ENCODE results near the gene PDIA2. TPM values are rescaled to one million over a fixed set of nuclear protein-coding genes. Genes with fewer than 3 reads are reported as not detected.

PDIA2 gene
- total RNA-seq, 1 donor from 2014 or later, result not detected

DNA sequence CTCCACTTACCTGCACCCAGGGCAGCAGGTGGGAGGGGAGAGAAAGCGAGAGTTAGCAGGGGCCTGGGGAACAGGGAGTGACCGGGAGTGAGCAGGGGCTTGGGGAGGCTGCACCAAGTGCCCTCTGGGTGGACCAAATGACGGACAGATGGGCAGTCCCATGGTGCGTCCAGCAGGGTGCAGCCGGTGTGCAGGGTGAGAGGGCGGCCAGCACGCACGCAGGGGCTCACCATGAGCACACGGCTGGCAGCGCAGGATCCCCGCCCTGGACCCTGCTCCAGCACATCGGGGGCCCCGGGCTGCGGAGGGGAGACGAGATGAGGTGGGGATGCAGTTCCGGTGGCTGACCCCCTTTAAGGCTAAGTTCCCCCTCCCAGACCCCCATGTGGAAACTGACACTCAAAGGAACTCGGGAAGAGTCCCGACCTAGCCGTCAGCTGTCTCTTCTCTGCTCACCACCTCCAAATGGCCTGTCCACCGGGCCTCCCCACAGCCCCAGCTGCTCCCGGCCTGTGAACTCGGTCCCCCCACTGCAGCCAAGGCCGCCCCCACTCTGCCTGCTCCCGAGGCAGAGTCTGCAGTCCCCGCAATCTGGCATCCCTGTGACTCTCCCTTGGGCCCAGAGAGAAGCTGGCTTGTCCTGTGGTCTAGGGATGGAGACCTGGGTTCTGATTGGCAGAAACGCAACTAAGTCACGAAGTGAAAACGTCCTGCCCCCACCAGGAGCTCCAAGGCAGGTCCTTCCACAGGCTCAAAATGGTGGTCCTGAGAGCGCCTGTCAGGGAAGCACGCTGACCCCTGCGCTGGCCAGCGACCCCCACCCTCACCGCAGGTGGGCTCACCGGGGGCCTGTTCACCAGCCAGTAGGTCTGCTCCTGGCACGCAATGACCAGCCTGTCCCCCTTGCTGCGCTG lies 10.1 kb upstream of the PDIA2 start:
- POLR2A ChIA-PET, result no interaction called here
- intact Hi-C loops (cut with micrococcal nuclease), result no loop called here

DNA sequence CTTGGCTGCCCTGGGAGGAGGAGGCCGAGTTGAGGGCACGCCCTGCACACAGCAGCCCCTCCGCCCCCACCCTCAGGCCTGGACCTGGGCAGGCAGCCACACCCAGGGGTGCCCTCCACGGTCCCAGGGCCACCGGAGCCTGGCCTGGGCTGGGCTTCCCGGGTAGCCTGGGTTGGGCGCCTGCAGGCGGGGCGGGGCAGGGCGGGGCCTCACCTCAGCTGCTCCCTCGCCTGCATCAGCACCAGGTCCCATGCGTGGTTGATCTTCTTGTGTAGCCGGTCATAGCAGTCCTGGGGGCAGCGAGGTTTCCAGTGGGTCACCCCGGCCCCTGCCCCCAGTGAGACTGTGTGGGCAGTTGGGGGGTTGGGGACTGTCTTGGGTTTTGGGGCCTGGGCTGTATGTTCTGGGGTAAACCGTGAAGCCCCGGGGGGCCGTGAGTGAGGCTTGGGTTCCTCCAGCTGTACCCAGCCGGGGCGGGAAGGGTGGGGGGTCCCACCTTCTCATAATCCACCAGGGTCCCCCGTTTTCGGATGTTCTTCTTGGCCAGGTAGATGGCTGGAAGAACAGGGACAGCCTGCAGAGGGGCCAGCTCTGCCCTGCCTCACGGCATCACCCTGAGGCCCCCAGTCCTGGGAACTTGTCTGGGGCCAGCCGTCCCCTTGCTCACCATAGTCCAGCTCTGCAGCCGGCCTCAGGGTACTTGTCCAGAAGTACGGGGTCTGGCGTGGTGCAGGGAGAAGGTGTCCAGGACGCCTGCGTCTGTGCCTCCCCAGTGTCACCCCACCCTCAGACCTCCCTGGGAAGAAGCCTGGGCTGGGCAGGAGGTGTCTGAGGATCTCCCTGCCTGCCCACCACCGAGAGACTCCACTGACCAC lies 9.2 kb upstream of the PDIA2 start:
- no peaks in the 10 kb centered on the region for H3K36me3 Mint-ChIP-seq (ENCODE audit: low read depth)
- H3K4me1 Mint-ChIP-seq, result peaks cover 6% of the 10 kb centered on the region
- DNase-seq (no peak), ATAC-seq (ENCODE audit: low read depth) (no peak)
- peaks cover 10% of the 10 kb centered on the region for H3K27me3 Mint-ChIP-seq
- TF ChIP-seq, protein P1, sequence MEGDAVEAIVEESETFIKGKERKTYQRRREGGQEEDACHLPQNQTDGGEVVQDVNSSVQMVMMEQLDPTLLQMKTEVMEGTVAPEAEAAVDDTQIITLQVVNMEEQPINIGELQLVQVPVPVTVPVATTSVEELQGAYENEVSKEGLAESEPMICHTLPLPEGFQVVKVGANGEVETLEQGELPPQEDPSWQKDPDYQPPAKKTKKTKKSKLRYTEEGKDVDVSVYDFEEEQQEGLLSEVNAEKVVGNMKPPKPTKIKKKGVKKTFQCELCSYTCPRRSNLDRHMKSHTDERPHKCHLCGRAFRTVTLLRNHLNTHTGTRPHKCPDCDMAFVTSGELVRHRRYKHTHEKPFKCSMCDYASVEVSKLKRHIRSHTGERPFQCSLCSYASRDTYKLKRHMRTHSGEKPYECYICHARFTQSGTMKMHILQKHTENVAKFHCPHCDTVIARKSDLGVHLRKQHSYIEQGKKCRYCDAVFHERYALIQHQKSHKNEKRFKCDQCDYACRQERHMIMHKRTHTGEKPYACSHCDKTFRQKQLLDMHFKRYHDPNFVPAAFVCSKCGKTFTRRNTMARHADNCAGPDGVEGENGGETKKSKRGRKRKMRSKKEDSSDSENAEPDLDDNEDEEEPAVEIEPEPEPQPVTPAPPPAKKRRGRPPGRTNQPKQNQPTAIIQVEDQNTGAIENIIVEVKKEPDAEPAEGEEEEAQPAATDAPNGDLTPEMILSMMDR (IDR thresholded peaks at IDR 0.05), result no peak
- no peak overlapping the region for H3K4me3 Mint-ChIP-seq
- CTCF ChIA-PET, result no interaction called here
- POLR2A ChIA-PET, result no interaction called here
- H3K27ac Mint-ChIP-seq, result no peak overlapping the region
- no peaks in the 10 kb centered on the region for H3K9me3 Mint-ChIP-seq
- intact Hi-C loops (cut with micrococcal nuclease), result no loop called here

More for the DNA sequence above, 10.1 kb upstream of the PDIA2 start:
- Mint-ChIP-seq H3K9me3 (no peaks in the 10 kb centered on the region), H3K27me3 (peaks cover 8% of the 10 kb centered on the region), H3K27ac (no peak overlapping the region), H3K4me3 (no peak overlapping the region), H3K36me3 (ENCODE audit: low read depth) (no peaks in the 10 kb centered on the region), H3K4me1 (peaks cover 6% of the 10 kb centered on the region)
- CTCF ChIA-PET, result no interaction called here
- DNase-seq, result no peak
- TF ChIP-seq, protein P1 (IDR thresholded peaks at IDR 0.05), result no peak
- ATAC-seq (ENCODE audit: low read depth), result no peak

DNA sequence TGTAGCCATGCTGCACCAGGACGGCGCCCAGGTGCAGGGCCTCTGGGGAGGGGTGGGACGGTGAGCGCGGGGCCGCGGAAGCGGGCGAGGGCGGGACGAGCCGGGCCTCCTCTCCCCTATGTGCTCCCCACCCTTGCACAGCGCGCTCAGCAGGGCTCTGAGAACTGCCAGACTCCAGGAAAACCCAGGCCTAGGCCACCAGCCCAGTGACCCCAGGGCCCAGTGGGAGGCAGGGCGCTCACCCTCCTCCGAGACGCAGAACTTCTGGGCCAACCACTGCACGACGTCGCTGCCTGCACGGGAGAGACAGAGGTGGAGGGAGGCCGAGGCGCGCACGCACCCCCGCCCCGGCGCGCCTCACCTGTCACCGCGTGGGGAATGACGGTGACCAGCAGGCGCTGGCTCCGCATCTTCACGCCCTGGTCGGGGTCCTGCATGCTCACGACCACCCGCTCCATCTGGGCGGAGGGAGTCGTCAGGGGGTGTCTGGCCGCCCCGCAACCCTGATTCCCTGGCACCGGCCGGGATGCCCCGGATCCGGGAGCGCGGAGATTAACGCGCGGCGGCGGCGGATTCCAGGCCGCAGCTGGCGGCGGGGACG lies 7.8 kb upstream of the PDIA2 start:
- Mint-ChIP-seq H3K4me1 (peaks cover 6% of the 10 kb centered on the region), H3K36me3 (ENCODE audit: low read depth) (no peaks in the 10 kb centered on the region), H3K27ac (no peak overlapping the region), H3K9me3 (no peaks in the 10 kb centered on the region), H3K27me3 (peaks cover 15% of the 10 kb centered on the region), H3K4me3 (peak overlapping the region; percentile 52)
- CTCF ChIA-PET, result no interaction called here
- ATAC-seq (ENCODE audit: low read depth) (no peak), DNase-seq (no peak)
- TF ChIP-seq, protein P1 (IDR thresholded peaks at IDR 0.05), result no peak
- POLR2A ChIA-PET, result no interaction called here
- intact Hi-C loops (cut with micrococcal nuclease), result no loop called here

DNA sequence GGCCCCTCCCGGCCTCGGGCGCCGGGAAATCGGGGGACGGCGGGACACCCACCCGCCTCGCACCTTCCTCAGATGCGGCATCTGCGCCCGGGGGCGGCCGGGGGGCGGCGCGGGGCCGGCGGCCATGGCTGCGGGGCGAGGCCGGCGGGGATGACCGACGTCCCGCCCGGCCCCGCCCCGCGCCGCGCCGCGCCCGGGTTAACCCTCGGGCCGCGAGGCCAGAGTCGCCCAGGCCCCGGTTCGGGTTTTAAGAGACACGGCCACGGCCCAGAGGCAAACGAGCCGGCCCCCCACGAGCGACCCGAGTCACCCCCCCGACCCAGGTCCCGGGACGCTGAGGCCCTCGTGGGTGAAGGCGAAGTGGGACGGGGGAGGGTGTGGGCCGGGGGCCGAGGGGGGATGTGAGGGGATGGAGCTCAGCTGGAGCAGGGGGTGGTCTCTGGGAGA lies 7.2 kb upstream of the PDIA2 start, which contains the start of gene RGS11:
TSS of gene RGS11 (minus strand) at position 159 of the 447 bp plus-strand sequence. CDS start at position 126, 33 bp downstream.
- intact Hi-C loops (cut with micrococcal nuclease), result no loop called here
- no peaks in the 10 kb centered on the region for H3K36me3 Mint-ChIP-seq (ENCODE audit: low read depth)
- ChIA-PET CTCF (no interaction called here), POLR2A (no interaction called here)
- peaks cover 15% of the 10 kb centered on the region for H3K27me3 Mint-ChIP-seq
- peaks cover 6% of the 10 kb centered on the region for H3K4me1 Mint-ChIP-seq
- no peaks in the 10 kb centered on the region for H3K9me3 Mint-ChIP-seq
- no peak within 1 kb of the TSS for H3K27ac Mint-ChIP-seq
- TF ChIP-seq, protein P1 (IDR thresholded peaks at IDR 0.05), result no peak
- DNase-seq (no peak), ATAC-seq (ENCODE audit: low read depth) (no peak)
- peak within 1 kb of the TSS; percentile 52 for H3K4me3 Mint-ChIP-seq

All from activated B cell treated with CpG ODN at 0.5 μM for 24 hours (primary cell).